GM19452 (cell line): ENCODE data around the gene PACSIN1.

ENCODE experiments used
- ATAC-seq: cut with Tn5 transposase; IDR thresholded peaks from one replicate; pipeline ENCODE4 v1.9.1; 2021; ENCODE audit not compliant: unreplicated experiment

The PACSIN1 gene

DNA sequence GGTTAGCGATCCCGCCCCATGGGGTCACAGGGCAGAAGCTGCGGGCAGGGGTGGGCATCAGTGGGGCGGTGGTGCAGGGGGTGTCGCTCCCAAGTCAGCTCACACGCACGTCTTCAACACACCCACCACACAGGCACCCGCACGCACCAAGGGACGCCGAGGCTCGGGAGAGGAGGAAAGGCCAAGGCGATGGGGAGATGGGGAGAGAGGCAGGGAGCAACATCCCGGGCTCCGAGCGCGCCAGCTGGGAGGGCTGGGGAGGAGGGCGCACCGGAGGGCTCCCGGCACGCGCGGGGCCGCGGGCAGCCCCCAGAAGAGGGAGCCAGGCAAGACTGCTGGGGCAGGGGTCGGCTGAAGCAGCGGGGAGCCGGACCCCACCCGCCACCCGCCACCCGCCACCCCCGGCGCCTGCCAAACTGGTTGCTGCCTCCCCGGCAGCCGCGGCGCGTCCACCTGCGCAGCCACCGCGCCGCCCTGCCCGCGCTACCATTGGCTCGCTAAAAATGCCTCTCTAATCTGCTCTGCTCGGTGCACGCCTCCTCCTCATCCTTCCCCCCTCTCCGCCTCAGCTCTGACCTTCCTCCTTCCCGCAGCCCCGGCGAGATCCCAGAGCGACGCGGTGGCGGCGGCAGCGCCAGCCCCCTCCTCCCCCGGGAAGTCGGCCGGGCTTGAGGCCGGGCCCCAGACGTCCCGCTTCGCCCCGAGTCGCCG, at the start of gene PACSIN1:
PACSIN1 (plus strand) TSS at position 546 of the 711 bp plus-strand sequence. CDS start 60,230 bp downstream, outside the sequence.
- no peak for ATAC-seq

DNA sequence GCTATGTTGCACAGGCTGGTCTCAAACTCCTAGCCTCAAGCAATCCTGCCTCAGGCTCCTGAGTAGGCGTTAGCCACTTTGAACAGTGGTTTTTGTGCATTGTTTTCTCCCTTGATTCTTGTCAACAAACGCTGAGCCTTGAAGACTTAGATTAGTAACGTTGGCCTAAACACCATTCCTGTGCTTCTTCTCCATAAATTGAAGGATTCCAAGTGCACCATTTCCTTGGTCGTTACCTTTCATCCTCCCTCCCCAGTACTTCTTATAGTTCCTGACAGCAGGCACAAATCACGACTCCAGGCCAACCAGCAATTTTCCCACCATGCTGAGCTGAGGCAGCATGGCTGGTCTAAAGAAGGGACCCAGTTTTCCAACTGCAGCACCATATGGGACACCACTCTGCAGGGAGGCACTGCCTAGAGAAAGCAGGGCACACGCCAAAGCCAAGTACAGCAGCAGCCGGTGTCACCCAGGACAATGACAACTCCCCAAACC, 49.0 kb upstream of the PACSIN1 start:
- ATAC-seq = no peak

DNA sequence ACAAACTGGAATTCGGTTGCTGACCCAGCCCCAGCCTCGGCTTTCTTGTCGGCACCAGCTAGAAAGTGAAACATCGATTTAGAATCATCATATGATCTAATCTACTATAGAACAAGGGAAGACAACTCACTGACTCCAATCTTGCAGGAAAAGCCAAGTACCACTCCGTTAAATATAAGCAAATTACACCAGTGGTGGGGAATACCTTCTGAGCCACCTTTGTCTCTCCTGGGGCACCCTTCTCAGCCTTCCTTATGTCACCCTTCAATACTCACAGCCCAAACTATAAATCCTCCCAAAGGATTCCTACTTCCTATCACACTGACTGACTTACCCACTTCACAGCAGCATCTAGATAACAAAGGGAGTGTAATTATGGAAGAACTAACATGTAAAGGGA, 47.5 kb upstream of the PACSIN1 start:
- ATAC-seq = no peak

- no peak for ATAC-seq
Observed at GRCh38 chr6:34423254-34423653, 42.6 kb upstream of the PACSIN1 start.

GRCh38 chr6:34424200-34425131, 41.4 kb upstream of the PACSIN1 start:
- no peak for ATAC-seq

- no peak for ATAC-seq
Observed at GRCh38 chr6:34425132-34425497, 40.8 kb upstream of the PACSIN1 start.

DNA sequence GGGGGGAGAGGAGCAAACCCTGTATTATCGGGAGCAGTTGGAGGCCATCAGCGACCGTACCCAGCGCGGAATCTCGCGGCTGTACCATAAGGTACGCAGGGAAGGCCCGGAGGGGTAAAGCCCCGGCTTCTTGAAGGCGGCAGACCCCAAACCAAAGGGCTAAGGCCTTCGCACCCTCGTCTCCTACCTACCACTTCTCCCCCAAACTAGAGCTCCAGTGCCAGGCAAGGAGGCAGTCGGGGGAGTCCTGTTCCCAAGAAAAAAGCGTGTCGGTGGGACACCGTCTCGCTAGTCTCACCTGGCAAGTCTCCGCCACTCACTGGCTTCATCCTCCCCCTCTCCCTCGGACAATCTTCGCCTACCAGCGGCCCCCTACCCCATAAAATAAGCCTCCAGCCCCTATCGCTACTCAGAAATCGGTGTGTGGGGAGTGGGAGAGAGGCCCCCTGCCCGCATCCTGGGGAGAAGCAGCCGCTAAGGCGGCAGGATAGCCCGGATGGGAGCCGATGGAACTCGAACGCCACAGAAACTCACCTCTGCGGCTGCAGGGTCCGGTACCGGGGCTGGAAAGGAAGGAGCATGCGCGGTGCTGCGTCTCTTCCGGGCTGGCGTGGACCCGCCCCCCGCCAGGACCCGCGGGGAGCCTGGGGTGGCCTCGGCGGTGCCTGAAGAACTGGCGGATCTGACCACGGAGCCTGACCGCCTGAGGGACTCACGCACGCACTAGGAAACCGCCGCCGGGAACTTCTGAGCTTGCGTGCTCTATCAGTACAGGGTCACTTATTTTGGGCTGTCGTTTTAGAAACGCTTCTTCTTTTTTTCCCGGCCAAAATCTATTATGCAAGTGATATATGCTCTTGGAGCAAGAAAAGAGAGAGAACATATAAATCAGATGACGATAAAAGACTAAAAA, 40.1 kb upstream of the PACSIN1 start, which contains the start of gene RPS10:
RPS10 (minus strand) TSS at position 572 of the 913 bp plus-strand sequence. CDS start 848 bp downstream, outside the sequence.
- ATAC-seq = peak; percentile 76

DNA sequence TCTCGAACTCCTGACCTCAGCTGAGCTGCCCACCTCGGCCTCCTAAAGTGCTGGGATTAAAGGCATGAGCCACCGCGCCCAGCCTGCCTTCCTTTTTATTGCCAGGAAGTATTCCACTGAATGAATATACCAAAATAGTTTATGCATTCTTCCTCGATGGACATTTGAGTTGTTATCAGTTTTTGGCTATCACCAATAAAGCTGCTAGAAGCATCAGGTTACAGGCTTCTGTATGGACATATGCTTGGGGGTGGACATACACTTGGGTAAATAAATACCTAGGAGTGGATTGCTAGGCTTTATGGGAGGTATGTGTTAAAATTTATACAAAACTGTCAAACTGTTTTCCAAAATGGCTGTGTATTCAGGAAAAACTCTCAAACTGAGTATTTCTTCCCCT, 30.0 kb upstream of the PACSIN1 start:
- no peak for ATAC-seq

DNA sequence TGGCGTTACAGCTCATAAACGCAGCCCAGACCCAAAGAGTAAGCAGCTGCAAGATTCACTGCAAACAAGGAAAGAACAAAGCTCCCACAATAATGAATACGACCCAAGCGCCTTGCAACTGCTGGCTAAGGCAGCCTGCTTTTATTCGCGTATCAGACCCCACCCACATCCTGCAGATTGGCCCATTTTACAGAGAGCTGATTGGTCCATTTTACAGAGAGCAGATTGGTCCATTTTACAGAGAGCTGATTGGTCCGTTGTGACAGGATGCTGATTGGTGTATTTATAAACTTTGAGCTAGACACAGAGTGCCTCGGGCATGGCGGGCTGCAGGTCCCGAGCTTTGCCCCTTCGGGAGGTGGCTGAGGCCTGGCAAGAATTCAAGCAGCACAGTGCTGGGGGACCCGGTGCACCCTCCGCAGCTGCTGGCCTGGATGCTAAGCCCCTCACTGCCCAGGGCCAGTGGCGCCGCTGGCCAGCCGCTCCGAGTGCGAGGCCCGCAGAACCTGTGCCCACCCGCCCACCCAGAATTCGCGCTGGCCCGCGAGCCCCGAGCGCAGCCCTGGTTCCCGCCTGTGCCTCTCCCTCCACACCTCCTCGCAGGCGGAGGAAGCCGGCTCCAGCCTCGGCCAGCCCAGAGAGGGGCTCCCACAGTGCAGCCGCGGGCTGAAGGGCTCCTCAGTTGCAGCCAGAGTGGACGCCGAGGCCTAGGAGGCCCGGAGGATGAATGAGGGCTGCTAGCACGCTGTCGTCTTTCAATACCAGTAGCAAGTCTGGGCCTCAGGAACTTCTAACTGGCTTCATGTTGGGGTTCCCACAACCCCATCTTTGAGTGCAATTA, 28.9 kb upstream of the PACSIN1 start:
- ATAC-seq = no peak

DNA sequence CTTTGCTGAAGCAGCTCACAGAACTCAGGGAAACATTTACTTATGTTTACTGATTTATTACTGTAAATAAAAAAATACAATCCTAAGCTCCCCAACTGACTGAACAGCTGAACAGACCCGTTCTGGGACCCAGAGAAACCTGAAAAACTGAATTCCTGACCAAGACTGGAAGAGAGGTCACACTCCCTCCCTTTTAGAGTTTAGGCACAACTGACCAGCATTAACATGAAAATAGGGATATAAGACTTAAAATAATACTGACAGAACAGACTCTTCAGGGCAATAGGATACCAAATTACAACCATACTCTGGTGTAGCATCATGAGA, 28.3 kb upstream of the PACSIN1 start:
- no peak for ATAC-seq

- ATAC-seq = no peak
Observed at GRCh38 chr6:34438705-34439104, 27.2 kb upstream of the PACSIN1 start.

- ATAC-seq = no peak
Observed at GRCh38 chr6:34439442-34439841, 26.4 kb upstream of the PACSIN1 start.

GRCh38 chr6:34441526-34441925, 24.4 kb upstream of the PACSIN1 start:
- ATAC-seq = no peak

DNA sequence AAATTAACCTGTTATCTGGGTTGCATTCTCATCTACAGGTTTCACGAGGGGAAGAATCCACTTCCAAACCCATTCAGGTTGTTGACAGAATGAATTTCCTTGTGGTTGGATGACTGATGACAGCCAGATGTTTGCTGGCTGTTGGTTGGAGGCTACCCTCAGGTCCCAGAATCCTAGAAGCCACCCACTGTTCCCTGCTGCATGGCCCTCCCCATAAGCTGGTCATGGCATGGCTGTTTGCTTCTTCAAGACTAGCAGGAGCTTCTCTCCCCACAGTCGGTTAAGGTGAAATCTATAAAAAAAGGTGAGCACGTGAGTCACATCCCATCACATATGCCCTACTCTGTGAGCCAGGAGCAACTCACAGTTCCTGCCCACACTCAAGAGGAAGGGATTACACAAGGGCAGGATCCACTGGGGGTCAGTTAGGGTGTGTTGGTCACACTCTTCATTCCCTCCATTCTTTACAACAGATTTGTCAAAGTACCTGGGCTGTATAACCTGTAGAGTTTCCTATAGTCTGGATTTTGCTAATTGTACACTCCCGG, 20.5 kb upstream of the PACSIN1 start:
- no peak for ATAC-seq

GRCh38 chr6:34447386-34447785, 18.5 kb upstream of the PACSIN1 start:
- ATAC-seq = no peak

- no peak for ATAC-seq
Observed at GRCh38 chr6:34447910-34448309, 18.0 kb upstream of the PACSIN1 start.

DNA sequence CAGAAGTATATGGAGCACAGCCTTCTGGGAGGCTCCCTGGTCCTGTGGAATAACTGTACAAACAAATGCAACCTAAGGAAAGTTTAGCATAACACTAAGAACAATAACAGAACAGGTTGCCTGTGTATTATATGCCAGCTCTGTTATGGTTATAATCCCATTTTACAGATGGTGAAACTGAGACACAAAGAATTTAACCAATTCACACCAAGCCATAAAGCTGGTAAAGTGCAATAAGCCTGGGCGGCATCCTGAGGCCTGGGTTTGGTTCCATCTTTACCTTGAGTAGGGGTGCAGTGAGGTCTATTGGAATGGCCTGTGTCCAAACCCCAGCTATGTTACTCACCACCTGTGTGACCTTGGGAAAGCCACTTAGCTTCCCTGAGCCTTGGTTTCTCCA, 14.7 kb upstream of the PACSIN1 start:
- ATAC-seq = no peak

- ATAC-seq = no peak
Observed at GRCh38 chr6:34455831-34456230, 10.0 kb upstream of the PACSIN1 start.

DNA sequence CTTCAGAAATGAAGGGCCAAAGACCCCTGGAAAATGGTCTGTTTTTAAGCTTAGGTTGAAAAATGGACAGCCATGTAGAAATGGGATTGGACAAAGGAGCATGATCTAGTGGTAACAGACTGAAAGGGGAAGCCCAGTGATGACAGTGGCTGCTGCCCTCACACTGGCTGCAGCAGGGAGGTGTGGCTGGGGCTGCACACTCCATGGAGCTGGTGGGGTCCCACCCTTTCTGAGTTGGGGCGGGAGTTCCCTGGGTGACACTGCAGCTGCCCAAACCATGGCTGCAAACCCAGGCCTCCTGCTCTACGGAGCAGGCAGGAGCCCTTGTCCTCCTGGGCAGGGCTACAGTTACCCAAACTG, 8.5 kb upstream of the PACSIN1 start:
- no peak for ATAC-seq
